ENCODE data around the gene PNKP. TPM values are rescaled to one million over a fixed set of nuclear protein-coding genes. Genes with fewer than 3 reads are reported as not detected.
"Not testable (repeated sequence)": the region's sequence is repeated elsewhere in the genome, so short reads cannot be mapped to it uniquely, and the experiment has no call there.

Gene PNKP
- total RNA-seq, 1 donor from 2014 or later = 81.3 TPM

DNA sequence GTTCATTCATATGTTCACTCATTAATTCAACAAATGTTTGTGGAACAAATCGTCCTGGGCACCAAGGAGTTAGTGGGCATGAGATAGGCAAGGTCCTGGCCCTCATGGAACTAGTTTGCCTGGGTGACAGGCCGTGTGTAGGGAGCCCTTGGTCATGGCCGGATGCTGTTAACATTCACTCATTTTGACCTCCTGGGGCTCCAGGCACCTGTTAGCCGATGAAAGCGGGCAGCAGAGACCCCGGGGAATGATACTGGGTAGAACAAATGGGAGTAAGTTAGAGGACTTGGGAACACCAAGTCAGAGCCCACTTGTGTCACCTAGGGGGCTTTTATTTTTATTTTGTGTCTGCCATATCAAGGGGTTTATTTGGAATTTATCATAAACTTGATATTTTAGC lies 42.7 kb downstream of the PNKP start:
- DNase-seq (ENCODE audit: extremely low read depth, low read depth, low spot score) = no peak

DNA sequence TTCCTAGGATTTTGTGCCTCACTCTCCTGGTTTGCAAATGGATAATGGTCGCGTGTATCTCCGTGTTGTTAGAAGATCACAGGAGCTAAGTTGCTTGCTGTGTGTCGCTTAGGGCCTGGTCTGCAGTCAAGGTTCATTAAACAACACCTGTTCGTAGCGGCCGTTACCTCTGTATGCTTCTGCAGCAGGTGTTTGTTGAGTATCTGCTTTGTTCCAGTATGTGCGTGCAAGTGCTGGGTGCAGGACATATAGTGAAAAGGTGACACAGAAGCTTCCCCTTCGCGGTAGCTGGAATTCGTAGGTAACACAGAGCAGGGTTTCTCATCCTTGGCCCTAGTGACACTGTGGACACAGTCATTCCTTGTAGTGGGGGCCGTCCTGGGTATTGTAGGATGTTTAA lies 43.9 kb downstream of the PNKP start:
- DNase-seq (ENCODE audit: extremely low read depth, low read depth, low spot score) = no peak

DNA sequence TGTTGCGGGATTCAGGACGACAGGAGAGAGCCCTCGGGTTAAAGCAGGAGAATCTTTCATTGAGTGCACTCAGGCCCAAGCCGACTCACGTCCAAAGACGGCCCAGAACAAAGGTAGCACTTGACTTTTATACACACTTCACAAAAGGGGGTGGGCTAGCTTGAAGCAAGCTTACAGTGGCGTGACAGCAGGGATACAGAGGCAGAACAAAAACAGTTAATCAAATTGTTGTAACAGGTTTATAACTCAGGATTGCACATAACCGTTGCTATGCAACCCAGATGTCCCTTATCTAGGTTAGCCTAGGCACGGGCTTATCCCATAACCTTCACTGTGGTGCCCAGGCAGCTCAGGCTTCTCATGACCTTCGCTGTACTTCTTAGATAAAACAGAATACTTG lies 47.3 kb downstream of the PNKP start:
- DNase-seq (ENCODE audit: extremely low read depth, low read depth, low spot score) = no peak

DNA sequence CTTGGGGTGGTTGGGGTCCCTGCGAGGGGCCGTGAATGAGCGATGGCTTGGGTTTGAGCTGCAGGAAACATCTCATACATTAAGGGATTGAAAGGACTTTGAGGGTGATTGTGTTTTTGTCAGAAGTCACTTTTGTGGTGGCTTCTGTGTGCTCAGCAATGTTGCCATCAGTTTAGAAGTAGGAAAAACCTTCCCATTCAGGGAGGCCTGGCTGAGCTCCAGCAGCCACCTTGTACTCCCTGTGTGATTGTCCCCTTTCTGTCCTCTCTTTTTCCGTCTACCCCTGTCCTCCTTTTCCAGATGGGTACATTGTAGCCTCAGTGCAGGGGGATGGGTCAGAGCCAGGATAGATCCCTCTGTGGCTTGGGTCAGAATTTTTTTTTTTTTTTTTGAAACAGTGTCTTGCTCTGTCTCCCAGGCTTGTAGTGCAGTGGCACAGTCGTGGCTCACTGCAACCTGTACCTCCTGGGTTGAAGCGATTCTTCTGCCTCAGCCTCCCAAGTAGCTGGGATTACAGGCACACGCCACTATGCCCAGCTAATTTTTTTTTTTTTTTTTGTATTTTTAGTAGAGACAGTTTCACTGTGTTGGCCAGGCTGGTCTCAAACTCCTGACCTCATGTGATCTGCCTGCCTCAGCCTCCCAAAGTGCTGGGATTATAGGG lies 47.8 kb downstream of the PNKP start:
- DNase-seq (ENCODE audit: extremely low read depth, low read depth, low spot score) = not testable (repeated sequence)

DNA sequence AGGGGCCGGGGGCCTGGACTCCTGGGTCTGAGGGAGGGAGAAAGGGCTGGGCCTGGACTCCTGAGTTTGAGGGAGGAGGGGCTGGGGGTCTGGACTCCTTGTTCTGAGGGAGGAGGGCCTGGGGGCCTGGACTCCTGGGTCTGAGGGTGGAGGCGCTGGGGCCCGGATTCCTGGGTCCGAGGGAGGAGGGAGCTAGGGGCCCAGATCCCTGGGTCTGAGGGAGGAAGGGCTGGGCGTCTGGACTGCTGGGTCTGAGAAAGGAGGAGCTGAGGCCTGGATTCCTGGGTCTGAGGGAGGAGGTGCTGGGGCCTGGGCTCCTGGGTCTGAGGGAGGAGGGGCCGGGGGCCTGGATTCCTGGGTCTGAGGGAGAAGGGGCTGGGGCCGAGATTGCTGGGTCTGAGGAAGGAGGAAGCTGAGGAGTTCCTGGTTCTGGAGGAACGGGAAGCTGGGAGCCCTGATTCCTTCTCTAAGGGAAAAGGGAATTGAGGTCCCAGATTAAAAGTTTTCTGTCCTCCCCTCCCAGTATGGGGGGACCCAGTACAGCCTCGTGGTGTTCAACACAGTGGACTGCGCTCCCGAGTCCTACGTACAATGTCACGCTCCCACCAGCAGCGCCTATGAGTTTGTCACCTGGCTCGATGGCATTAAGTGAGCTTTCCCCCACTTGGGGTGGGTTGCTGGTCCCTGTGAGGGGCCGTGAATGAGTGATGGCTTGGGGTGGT lies 48.6 kb downstream of the PNKP start:
- no peak for DNase-seq (ENCODE audit: extremely low read depth, low read depth, low spot score)

DNA sequence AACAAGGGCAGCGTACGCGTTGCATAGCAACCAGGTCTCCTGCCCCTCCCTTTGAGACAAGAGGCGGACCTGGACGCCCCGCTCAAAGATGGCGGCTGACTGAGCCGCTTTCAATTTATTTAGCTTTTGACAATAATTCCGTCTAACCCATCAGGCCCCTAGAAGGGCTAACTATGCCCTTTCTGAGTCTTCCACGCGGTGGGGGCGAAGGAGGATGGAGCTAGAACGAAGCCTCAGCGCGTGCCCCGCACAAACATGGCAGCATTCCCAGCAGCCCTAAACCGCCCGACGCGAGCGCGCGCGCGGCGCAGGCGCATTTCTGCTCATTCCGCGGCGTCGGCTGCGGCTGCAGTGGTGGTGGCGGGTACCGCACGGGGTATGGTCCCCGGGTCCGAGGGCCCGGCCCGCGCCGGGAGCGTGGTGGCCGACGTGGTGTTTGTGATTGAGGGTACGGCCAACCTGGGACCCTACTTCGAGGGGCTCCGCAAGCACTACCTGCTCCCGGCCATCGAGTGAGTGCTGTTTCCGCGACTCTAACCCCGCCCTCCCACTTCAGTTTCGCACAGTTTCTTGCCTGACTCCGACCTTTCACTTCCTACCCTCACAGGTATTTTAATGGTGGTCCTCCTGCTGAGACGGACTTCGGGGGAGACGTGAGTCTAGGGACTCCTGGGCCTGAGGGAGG lies 49.3 kb downstream of the PNKP start, which contains the start of gene MED25:
Gene MED25, plus strand, starts transcription at position 326 of the 685 bp plus-strand sequence. Its CDS starts 53 bp downstream, at position 379.
- peak; percentile 74 for DNase-seq (ENCODE audit: extremely low read depth, low read depth, low spot score)

DNA sequence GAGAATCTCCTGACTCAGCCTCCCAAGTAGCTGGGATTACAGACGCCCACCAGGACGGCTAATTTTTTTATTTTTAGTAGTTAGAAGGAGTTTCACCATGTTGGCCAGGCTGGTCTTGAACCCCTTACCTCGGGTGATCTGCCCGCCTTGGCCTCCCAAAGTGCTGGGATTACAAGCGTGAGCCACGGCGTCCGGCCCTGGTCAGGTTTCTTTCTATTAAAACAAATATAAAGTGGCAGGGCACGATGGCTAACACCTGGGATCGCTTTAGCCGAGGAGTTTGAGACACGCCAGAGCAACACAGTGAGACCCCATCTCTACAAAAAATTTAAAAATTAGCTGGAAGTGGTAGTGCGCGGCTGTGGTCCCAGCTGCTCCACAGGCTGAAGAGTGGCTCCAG lies 50.8 kb downstream of the PNKP start:
- no peak for DNase-seq (ENCODE audit: extremely low read depth, low read depth, low spot score)

DNA sequence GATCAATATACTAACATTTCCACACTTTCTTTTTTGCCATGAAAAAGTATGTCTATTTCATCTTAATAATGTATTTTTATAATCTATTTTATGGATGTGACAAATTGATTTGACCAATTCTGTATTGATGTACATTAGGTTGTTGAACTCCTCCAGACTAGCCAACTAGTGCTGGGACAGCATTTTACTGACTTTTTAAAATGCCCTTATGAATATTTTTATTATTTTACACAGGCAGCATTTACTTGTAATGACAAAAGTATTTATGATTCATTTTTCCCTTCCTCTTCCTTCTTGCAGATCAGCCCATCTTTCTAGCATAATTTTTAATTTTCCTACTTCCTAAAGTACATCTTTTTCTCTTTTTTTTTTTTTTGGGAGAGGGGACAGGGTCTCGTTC lies 53.4 kb downstream of the PNKP start:
- DNase-seq (ENCODE audit: extremely low read depth, low read depth, low spot score) = no peak

DNA sequence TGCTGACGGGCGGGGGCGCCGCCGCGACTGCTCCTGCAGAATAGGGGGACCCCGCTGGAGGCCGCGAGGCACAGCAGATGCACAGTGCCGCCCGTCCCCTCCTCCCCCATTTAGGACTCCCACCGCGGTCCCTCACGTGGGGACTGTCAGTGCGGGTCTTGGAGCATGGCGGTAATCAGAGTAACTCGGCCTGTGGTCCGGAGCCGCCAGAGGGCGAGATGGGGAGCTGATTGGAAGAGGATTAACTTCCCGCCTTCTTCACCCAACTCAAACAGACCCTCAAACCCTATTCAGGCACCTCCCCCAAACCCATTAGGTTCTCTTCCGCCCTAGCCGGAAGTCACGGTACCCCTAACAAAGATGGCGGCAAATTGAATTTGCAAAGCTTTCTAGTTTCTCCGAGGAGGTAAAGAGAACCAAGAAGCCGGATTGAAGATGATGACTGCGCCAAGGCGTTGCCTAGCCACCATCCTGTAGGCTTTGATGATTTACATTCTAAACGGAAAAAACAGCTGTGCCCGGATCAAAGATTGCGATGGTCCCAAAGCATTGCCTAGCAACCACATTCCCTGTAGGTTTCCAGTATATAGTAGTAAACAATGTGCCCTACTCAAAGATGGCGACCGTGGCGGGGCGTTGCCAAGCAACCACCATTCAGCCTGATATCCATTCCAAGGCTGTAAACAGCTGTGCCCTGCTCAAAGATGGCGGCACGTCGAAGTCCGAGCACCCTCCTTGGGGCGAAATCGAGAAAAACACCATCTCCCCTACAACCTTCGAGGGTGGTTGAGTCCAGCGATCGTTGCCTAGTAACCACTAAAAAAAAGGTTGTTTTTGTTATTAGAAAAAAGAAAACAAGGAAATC lies 54.1 kb downstream of the PNKP start, which contains the start of gene FUZ:
Gene FUZ, minus strand, starts transcription at position 296 of the 865 bp plus-strand sequence. Its CDS starts 186 bp downstream, at position 110.
- peak; percentile 98 for DNase-seq (ENCODE audit: extremely low read depth, low read depth, low spot score)

DNA sequence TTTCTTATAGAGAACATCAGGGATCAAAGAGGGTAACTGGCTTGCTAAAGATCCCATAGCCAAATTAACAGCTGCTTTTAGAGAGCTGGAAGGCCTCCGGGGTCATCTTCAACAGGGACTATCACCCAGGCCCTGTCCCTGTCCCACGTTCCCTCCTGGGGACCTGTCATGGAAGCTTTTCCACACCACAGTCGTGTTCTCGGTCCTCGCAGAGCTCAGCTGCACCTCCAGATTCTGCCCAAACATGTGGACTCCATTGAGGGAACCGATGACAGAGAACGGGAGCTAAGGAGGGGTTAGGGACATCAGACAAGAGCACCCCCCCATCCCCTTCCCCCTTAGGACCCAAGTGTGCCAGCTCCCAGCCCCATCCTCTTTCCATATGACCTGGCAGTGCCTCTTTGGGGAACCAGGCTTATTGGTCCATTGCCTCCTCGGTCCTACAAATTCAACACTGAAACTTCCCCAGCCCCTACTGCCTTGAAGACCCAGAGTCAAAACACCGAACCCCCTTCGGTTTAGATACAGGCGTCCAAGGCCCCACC lies 54.9 kb downstream of the PNKP start:
- DNase-seq (ENCODE audit: extremely low read depth, low read depth, low spot score) = no peak

DNA sequence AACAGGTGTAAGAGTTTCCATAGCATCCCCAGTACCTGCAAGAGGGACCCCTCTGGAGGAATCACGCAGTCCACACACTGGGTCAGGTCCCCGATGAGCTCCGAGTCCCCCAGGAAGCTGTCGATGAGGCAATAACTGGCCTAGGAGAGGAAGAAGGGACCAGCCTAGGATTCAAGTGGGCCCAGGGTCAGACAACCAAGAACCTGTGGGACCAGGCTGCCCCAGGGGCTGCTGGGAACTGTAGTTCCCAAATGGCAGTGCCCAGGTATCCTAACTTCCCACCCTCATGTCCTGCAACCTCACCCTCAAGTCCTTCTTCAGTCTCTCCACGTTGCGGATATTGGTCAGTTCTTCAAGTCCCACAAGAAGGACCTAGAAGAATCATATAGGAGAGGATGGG lies 56.0 kb downstream of the PNKP start:
- no peak for DNase-seq (ENCODE audit: extremely low read depth, low read depth, low spot score)

Other genes with a start within 250 kb of the PNKP start
- 110 and 120 TPM in 2 replicates for gene RRAS, start 227.4 kb downstream of the PNKP start, total RNA-seq
- gene SCAF1, start 225.4 kb downstream of the PNKP start, total RNA-seq = 47.0 and 68.6 TPM in 2 replicates
- gene IRF3, start 201.7 kb downstream of the PNKP start, total RNA-seq = 36.9 and 46.9 TPM in 2 replicates
- gene BCL2L12, start 201.6 kb downstream of the PNKP start, total RNA-seq = 18.6 and 21.2 TPM in 2 replicates
- gene PRMT1, start 190.3 kb downstream of the PNKP start, total RNA-seq = 266 and 283 TPM in 2 replicates
- 1.5 and 1.8 TPM in 2 replicates for gene ADM5, start 178.0 kb downstream of the PNKP start, total RNA-seq
- 18.6 and 28.4 TPM in 2 replicates for gene CPT1C, start 176.5 kb downstream of the PNKP start, total RNA-seq
- gene TSKS, start 104.3 kb downstream of the PNKP start, total RNA-seq = not detected in 2 replicates
- 146 and 147 TPM in 2 replicates for gene AP2A1, start 100.6 kb downstream of the PNKP start, total RNA-seq
- 10.0 and 14.5 TPM in 2 replicates for gene FUZ, start 54.3 kb downstream of the PNKP start, total RNA-seq
- gene MED25, start 49.3 kb downstream of the PNKP start, total RNA-seq = 35.3 and 47.6 TPM in 2 replicates
- gene PTOV1, start 16.4 kb downstream of the PNKP start, total RNA-seq = 88.0 and 137 TPM in 2 replicates
- gene AKT1S1, start 9.8 kb upstream of the PNKP start, total RNA-seq = 39.6 and 44.9 TPM in 2 replicates
- gene TBC1D17, start 10.1 kb upstream of the PNKP start, total RNA-seq = 27.3 and 35.6 TPM in 2 replicates
- 20.4 and 20.6 TPM in 2 replicates for gene IL4I1, start 29.3 kb upstream of the PNKP start, total RNA-seq
- 24.4 and 30.0 TPM in 2 replicates for gene ATF5, start 61.6 kb upstream of the PNKP start, total RNA-seq
- gene NUP62, start 61.9 kb upstream of the PNKP start, total RNA-seq = 56.9 and 73.3 TPM in 2 replicates
- 0.06 TPM in 1 of 2 replicates, not detected in the other for gene SIGLEC11, start 93.6 kb upstream of the PNKP start, total RNA-seq
- 26.4 and 36.6 TPM in 2 replicates for gene VRK3, start 157.8 kb upstream of the PNKP start, total RNA-seq
- gene ZNF473, start 158.4 kb upstream of the PNKP start, total RNA-seq = 6.3 and 9.4 TPM in 2 replicates